Measurements from ENCODE around the gene PXMP2.

DNA sequence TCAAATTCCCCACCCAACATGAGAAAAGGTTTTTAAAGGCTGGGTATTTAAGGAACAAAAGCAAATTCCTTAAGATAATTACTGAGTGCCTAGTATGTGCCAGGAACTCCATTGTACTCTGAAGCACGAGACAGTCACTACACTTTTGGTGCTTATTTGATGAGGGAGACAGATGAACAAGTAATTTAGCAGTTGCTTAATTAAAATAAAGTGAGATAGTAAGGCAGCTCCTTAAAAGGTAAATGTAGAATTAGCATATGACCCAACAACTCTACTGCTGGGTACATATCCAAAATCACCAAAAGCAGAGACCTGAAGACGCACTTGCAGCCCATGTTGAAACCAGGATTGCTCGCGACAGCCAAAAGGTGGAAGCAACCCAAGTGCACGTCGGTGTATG, 21.6 kb upstream of the PXMP2 start:
- TF ChIP-seq, protein P1, sequence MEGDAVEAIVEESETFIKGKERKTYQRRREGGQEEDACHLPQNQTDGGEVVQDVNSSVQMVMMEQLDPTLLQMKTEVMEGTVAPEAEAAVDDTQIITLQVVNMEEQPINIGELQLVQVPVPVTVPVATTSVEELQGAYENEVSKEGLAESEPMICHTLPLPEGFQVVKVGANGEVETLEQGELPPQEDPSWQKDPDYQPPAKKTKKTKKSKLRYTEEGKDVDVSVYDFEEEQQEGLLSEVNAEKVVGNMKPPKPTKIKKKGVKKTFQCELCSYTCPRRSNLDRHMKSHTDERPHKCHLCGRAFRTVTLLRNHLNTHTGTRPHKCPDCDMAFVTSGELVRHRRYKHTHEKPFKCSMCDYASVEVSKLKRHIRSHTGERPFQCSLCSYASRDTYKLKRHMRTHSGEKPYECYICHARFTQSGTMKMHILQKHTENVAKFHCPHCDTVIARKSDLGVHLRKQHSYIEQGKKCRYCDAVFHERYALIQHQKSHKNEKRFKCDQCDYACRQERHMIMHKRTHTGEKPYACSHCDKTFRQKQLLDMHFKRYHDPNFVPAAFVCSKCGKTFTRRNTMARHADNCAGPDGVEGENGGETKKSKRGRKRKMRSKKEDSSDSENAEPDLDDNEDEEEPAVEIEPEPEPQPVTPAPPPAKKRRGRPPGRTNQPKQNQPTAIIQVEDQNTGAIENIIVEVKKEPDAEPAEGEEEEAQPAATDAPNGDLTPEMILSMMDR (IDR thresholded peaks at IDR 0.05; ENCODE audit: low read depth, low read length, missing input control): no peak
- TF ChIP-seq FOXA2 (IDR thresholded peaks at IDR 0.05) (no peak), TAF1 (conservative IDR thresholded peaks at IDR 0.05) (no peak), MAX (IDR thresholded peaks at IDR 0.05) (no peak), RAD21 (IDR thresholded peaks at IDR 0.05) (no peak), RXRA (IDR thresholded peaks at IDR 0.05) (no peak), SP1 (IDR thresholded peaks at IDR 0.05) (no peak)
- TF ChIP-seq, protein P2, sequence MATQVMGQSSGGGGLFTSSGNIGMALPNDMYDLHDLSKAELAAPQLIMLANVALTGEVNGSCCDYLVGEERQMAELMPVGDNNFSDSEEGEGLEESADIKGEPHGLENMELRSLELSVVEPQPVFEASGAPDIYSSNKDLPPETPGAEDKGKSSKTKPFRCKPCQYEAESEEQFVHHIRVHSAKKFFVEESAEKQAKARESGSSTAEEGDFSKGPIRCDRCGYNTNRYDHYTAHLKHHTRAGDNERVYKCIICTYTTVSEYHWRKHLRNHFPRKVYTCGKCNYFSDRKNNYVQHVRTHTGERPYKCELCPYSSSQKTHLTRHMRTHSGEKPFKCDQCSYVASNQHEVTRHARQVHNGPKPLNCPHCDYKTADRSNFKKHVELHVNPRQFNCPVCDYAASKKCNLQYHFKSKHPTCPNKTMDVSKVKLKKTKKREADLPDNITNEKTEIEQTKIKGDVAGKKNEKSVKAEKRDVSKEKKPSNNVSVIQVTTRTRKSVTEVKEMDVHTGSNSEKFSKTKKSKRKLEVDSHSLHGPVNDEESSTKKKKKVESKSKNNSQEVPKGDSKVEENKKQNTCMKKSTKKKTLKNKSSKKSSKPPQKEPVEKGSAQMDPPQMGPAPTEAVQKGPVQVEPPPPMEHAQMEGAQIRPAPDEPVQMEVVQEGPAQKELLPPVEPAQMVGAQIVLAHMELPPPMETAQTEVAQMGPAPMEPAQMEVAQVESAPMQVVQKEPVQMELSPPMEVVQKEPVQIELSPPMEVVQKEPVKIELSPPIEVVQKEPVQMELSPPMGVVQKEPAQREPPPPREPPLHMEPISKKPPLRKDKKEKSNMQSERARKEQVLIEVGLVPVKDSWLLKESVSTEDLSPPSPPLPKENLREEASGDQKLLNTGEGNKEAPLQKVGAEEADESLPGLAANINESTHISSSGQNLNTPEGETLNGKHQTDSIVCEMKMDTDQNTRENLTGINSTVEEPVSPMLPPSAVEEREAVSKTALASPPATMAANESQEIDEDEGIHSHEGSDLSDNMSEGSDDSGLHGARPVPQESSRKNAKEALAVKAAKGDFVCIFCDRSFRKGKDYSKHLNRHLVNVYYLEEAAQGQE (IDR thresholded peaks at IDR 0.05): no peak
- TF ChIP-seq, protein P3, sequence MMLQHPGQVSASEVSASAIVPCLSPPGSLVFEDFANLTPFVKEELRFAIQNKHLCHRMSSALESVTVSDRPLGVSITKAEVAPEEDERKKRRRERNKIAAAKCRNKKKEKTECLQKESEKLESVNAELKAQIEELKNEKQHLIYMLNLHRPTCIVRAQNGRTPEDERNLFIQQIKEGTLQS (IDR thresholded peaks at IDR 0.05): no peak

Data from liver (tissue), 3 donors.